ENCODE data around the gene S1PR3.

- TF ChIP-seq CTCF (conservative IDR thresholded peaks at IDR 0.05 in 1 of 2, IDR thresholded peaks at IDR 0.05 in 1 of 2; ENCODE audit: extremely low read depth in 1 of 2, insufficient read depth in 1 of 2, low read depth in 1 of 2, low read length in 2 of 2) = no peak
- TF ChIP-seq EZH2 (IDR thresholded peaks at IDR 0.05; ENCODE audit: borderline replicate concordance, low read length) = no peak
These were observed 571 bp upstream of the S1PR3 start for GRCh38 chr9:88990729-88991065.
